HG02642 (cell line): ENCODE data around the gene TREML2.
"Not testable (repeated sequence)": the region's sequence is repeated elsewhere in the genome, so short reads cannot be mapped to it uniquely, and the experiment has no call there.

Source experiments
- ATAC-seq: cut with Tn5 transposase; IDR thresholded peaks from one replicate; pipeline ENCODE4 v1.9.1; 2021; ENCODE audit warnings: mild to moderate bottlenecking; ENCODE audit not compliant: unreplicated experiment, poor library complexity

TREML2 gene, protein sequence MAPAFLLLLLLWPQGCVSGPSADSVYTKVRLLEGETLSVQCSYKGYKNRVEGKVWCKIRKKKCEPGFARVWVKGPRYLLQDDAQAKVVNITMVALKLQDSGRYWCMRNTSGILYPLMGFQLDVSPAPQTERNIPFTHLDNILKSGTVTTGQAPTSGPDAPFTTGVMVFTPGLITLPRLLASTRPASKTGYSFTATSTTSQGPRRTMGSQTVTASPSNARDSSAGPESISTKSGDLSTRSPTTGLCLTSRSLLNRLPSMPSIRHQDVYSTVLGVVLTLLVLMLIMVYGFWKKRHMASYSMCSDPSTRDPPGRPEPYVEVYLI

DNA sequence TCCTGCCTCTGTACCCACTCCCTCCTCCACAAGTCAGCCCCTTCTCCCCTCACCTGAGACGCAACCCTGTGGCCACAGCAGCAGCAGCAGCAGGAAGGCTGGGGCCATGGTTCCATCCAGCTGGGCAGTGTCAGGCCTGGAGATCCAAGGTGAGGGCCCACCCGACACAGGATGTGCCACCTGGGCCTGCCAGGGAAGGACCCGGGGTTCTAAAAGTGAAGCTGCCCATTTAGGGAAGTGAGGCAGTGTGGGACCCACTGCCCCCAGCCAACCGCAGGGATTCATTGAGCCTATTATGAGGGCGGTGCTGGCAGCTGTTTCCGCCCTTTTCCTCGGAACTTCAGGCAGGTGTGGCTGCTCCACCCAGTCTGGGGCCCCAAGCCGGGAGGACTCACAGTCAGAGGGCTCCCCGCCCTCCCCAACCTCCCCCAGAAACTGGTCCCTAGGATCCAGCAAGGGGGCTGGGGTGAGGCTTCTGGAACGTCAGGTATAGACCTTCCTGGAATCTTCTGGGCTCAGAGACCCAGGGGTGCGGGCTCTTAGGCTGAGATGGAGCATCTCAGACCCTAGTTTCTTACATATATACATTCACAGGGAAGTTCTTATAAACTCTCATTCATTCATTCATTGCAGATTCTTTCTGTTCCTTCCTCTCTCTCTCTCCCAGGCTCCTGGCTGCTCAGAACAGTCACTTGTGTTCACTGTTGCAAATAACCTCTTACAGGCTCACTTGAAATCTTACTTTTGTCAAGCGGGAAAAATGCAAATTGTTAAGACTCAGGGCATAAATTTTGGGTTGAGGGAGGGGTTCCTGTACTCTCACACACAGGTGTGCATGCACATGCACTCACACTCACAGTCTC is at the start of gene TREML2:
Gene TREML2, minus strand, starts transcription at position 249 of the 863 bp plus-strand sequence. Its CDS starts 141 bp downstream, at position 108.
- ATAC-seq, result peak; percentile 46

GRCh38 chr6:41247882-41248705 is 47.1 kb upstream of the TREML2 start:
- no peak for ATAC-seq

DNA sequence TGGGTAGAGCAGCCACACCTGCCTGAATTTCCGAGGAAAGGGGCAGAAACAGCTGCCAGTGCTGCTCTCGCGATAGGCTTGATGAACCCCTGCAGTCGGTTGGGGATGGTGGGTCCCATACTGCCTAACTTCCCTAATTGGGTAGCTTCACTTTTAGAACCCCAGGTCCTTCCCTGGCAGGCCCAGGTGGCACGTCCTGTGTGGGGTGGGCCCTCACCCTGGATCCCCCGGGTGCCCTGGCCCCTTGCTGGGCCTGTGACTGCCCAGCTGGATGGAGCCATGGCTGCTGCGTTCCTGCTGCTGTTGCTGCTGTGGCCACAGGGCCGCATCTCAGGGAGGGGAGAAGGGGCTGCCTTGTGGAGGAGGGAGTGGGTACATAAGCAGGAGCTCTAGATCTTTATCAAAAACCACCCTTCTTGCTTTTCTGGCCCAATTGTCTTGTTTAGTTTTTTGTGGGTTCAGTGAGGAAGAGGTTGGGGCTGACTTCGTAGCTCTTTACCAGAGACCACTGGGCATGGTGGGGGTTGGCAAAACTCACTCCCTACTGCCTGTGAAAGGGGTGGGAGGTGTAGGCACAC is 46.4 kb upstream of the TREML2 start:
- no peak for ATAC-seq

DNA sequence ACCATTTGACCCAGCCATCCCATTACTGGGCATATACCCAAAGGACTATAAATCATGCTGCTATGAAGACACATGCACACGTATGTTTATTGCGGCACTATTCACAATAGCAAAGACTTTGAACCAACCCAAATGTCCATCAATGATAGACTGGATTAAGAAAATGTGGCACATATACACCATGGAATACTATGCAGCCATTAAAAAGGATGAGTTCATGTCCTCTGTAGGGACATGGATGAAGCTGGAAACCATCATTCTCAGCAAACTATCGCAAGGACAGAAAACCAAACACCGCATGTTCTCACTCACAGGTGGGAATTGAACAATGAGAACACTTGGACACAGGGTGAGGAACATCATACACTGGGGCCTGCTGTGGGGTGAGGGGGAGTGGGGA is 45.6 kb upstream of the TREML2 start:
- ATAC-seq, result not testable (repeated sequence)

DNA sequence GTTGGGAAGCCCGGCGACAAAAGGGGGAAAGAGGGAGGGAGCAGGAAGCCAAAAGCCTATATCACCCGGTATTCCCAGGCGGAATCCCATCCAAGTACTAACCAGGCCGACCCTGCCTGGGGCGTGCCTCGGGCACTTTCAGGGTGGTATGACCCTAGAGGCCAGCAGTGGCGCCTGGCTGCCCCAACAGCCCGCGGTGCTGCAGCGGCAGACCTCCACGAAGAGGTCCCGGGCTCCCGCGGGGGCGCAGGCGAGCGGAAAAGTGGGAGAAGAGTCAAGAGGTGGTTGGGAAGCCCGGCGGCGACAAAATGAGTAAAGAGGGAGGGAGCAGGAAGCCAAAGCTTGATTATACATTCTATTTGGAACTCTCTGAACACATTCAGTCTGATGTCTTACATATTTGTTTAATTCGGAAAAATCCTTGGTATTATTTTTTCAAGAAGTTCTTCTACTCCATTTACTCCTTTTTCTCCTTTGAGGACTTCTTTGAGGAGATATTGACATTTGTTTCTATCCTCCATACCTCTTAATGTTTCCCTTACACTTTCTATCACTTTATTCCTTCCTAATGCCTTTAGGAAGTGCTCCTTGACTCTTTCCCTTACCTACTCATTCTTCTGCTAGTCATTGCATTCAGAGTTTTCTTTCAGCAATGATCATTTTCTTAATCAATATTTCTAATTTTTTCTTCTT is 38.7 kb upstream of the TREML2 start:
- ATAC-seq, result no peak

- ATAC-seq, result no peak
Observed at GRCh38 chr6:41237128-41237527, 36.2 kb upstream of the TREML2 start.

GRCh38 chr6:41236276-41236675 is 35.3 kb upstream of the TREML2 start:
- no peak for ATAC-seq

- no peak for ATAC-seq
Observed at GRCh38 chr6:41232667-41233066, 31.7 kb upstream of the TREML2 start.

- ATAC-seq, result no peak
Observed at GRCh38 chr6:41231246-41231645, 30.3 kb upstream of the TREML2 start.

DNA sequence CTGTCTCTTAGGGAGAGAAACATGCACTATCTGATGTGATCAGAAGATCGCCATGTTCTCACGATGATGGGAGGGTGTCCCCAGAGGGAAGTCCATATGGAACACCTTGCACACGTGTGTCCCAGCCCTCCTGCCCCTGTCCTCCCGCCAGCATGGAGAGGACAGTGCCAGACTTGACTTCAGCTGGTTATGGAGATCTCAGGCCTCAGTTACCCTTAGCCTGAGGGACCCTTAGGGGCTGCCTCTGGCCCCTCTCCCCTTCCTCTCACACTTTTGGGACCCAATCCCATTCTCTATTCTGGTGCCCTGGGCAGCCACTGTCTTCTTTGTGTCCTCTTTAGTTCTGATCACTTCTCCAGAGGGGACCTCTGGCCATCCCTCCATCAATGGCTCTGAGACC is 28.8 kb upstream of the TREML2 start:
- no peak for ATAC-seq

GRCh38 chr6:41228616-41229015 is 27.7 kb upstream of the TREML2 start:
- ATAC-seq, result no peak

DNA sequence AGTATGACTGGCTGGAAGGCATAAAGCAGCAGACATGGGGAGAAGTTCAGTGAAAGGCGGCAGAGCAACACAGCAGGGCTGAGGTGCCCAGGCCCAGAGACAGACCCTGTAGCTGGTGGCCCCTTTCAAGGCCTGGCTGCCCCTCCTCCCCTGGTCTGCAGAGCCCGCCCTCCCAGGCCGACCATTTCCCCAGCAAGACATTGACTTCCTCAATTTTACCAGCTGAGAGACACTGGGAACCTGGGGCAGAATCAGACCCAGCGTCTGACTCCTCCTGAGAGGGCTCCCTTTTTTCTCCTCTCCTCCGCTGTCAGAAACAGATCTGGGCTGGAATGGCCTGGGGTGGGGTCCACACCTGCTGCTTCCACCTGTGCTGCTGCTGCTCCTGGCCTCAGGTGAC is 27.1 kb upstream of the TREML2 start, which contains the start of gene TREML4:
Gene TREML4, plus strand, starts transcription at position 254 of the 400 bp plus-strand sequence. Its CDS starts 79 bp downstream, at position 333.
- no peak for ATAC-seq

GRCh38 chr6:41226752-41227151 is 25.8 kb upstream of the TREML2 start:
- no peak for ATAC-seq

DNA sequence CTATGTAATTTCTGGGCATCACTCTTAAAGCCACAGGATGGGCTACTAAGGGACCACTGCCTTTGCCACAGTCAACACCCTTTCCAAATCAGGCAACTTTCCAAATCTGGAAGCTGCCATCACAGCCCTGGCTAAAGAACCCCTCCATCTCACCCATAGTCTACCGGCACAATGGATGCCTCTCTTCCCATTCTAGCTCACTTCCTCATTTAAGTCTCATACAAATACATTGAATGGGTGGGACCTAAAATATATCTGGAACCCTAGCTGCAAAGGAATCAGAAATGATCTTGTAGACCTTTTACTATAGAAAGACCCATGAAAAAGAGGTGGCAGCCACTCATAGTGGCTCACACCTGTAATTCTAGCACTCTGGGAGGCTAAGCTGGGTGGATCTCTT is 23.9 kb upstream of the TREML2 start:
- no peak for ATAC-seq

DNA sequence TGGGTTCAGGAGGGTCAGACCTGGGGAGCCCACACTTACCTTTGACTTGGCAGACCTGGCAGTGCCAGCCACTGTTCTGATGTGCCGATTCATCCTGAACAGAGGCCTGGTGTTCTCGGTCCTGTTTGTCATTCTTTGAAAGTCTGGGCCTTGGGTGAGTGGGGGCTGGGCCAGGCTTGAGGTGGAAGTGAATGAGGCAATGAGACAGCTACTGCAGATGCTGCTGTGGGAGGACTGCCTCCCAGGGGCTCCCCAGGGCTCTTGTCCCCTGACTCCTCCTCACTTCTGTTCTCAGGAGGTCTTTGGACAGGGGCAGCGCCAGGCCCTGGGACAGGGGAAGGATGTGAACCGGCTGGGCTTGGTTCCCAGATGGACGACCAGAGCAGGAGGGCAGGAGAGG is 21.6 kb upstream of the TREML2 start:
- no peak for ATAC-seq

DNA sequence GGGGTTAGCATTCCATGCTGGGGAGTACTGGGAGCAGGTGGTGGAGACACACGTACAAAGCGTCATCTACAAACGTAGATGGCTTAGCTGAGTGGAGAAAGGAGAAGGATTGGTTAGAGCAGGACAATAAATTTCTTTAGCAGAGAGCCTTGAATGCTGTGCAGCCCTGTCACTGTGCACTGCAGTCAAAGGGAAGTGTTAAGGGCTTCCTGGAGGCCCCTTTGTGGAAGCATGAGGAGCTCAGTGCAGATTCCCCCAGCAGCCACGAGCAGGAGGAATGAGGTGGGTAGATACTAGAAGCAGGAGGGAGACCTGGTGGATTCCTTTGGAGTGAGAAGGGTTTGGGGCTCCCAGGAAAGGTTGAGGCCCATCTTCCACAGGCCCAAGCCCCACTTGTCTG is 21.1 kb upstream of the TREML2 start:
- no peak for ATAC-seq

DNA sequence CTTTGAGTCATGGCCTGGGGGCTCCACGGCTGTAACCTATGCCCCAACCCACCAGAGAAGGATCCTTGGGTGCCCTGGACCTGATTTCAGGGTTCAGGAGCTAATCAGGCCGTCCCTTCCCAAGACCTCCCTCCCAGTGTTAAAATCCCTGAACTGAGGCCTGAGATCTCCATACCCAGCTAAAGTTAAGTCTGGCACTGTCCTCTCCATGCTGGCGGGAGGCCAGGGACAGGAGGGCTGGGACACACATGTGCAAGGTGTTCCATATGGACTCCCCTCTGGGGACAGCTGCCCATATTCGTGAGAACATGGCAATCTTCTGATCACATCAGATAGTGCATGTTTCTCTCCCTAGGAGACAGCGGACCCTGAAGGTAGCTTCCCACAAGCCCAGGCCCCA is 15.7 kb upstream of the TREML2 start:
- ATAC-seq, result no peak

GRCh38 chr6:41215777-41216176 is 14.8 kb upstream of the TREML2 start:
- no peak for ATAC-seq

DNA sequence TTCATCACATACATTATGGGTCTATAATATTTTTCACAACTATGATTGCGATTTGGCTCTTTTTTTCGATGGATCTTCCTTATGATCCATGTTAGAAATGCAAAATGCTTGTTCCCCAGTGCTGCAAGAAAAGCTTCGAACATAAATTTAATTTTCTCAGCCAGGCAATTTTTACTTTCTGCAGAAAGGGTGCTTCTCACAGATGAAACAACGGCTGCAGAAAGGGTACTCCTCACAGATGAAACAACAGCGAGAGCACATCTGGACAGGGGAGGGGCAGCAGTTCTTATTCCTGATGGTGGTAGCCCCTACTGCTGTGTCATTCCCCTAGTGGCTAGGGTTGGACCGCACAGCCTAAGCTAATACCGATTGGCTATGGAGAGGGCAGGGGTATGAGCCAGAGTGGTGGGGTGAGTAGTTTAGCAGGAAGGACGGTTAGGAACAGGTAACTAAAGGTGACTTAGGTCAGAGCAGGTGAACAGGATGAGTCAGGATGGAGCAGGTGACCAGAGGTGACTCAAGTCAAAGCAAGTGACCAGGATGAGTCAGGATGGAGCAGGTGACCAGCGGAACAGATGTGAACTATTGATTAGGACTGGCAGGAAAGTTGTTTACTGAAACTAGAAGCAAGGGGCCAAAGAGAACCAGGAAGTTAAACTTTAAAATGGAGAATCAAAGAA is 13.8 kb upstream of the TREML2 start:
- ATAC-seq, result no peak
